HEK293T (cell line): ENCODE measurements around the gene RNASE13.

Source experiments
- ARNT ChIP-seq: fragments of 450-650 bp; IDR thresholded peaks from 2 replicates; pipeline ENCODE4 v1.6.1; 2017; ENCODE audit warnings: mild to moderate bottlenecking
- FOXK2 ChIP-seq: fragments of 450-650 bp; IDR thresholded peaks from 2 replicates; pipeline ENCODE4 v1.6.1; 2016; ENCODE audit warnings: mild to moderate bottlenecking
- SP1 ChIP-seq: fragments of 450-650 bp; IDR thresholded peaks from 2 replicates; pipeline ENCODE4 v1.6.1; 2017
- TF ChIP-seq, protein P1 (sequence below): fragments of 450-650 bp; IDR thresholded peaks from 2 replicates; pipeline ENCODE4 v1.6.1; 2016

DNA sequence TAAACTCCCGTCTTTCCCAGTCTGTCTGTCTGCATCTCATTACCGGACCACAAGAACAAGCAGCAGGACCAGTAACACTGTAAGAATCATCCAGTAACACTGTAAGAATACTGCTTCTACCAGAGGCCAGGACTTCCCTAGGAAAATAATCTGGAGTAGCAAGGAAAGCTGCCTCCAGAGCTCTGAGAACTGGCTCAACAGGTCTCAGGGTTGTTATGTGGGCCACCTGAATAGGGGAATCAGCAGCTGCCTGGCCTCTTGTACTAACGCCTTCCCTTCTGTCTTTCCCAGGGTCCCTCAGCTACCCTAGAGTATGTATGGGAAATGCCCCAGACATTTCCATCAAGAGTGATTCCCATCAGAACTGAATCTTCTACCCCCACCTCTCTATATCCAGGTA, 36.5 kb downstream of the RNASE13 start:
- no peak for TF ChIP-seq SP1
- TF ChIP-seq, protein P1, sequence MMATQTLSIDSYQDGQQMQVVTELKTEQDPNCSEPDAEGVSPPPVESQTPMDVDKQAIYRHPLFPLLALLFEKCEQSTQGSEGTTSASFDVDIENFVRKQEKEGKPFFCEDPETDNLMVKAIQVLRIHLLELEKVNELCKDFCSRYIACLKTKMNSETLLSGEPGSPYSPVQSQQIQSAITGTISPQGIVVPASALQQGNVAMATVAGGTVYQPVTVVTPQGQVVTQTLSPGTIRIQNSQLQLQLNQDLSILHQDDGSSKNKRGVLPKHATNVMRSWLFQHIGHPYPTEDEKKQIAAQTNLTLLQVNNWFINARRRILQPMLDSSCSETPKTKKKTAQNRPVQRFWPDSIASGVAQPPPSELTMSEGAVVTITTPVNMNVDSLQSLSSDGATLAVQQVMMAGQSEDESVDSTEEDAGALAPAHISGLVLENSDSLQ, result no peak
- no peak for TF ChIP-seq FOXK2
- no peak for TF ChIP-seq ARNT
